D721Med (cell line): ENCODE results near the gene CYSLTR2.

Experiments used
- DNase-seq: peaks from one replicate; pipeline ENCODE4 v3.0.0; 2011; ENCODE audit warnings: low spot score; ENCODE audit not compliant: insufficient read length
- FAIRE-seq: peaks from 2 replicates; lab custom pipeline; 2011; peaks lifted over from hg19 to GRCh38; lab: Jason Lieb, UNC
- TF ChIP-seq, protein P1 (sequence below): IDR thresholded peaks from 2 replicates; pipeline ENCODE4 v1.5.1; 2012; ENCODE audit warnings: mild to moderate bottlenecking, control low read depth; ENCODE audit not compliant: insufficient read depth; ENCODE audit errors: missing control alignments

CYSLTR2 gene

DNA sequence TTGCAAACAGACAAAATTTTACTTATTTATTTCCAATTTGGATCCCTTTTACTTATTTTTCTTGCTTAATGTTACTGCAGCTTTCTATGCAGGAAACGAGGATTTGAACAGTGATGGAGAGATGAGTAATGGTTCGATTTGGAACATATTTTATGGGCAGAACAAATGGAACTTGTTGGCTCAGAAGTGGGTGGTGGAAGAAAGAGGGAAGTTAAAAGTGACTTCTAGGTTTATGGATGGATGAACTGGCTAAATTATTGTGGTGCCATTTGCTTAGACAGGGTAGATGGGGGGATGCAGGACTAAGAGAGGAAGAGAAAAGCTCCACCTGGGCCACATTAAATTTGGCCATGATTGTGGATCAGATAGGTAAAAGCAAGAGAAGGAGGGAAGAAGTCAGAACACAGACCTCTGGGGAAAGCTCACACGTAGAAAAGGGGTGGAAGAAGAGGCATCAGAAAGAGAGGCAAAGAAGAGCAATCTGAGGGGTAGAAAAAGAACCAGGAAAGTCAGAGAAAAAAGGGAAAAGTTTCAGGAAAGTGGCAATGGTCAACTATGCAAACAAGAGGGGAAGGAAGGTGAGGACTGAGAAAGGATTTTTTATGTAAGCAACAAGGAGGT lies 768 bp upstream of the CYSLTR2 start:
- TF ChIP-seq, protein P1, sequence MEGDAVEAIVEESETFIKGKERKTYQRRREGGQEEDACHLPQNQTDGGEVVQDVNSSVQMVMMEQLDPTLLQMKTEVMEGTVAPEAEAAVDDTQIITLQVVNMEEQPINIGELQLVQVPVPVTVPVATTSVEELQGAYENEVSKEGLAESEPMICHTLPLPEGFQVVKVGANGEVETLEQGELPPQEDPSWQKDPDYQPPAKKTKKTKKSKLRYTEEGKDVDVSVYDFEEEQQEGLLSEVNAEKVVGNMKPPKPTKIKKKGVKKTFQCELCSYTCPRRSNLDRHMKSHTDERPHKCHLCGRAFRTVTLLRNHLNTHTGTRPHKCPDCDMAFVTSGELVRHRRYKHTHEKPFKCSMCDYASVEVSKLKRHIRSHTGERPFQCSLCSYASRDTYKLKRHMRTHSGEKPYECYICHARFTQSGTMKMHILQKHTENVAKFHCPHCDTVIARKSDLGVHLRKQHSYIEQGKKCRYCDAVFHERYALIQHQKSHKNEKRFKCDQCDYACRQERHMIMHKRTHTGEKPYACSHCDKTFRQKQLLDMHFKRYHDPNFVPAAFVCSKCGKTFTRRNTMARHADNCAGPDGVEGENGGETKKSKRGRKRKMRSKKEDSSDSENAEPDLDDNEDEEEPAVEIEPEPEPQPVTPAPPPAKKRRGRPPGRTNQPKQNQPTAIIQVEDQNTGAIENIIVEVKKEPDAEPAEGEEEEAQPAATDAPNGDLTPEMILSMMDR, result no peak
- no peak for FAIRE-seq
- no peak for DNase-seq

DNA sequence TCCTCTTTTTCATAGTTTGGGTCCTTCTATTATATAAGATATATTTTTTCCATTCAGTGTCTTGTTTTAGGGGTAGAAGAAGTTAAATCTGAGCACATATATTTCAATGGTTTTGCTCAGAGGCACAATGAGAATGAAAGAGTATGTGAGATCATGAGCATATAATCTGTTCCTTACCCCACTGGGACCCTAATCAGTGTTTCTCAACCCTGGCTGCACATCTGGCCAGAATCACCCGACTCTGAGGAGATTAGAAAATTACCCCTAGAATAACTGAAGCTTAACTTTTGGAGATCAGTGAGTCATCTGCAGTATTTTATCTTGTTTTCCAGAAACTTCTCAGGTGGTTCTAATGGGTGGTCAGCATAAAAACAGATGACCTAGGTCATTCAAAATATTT lies 782 bp downstream of the CYSLTR2 start:
- no peak for DNase-seq
- FAIRE-seq, result no peak
- TF ChIP-seq, protein P1, result no peak

DNA sequence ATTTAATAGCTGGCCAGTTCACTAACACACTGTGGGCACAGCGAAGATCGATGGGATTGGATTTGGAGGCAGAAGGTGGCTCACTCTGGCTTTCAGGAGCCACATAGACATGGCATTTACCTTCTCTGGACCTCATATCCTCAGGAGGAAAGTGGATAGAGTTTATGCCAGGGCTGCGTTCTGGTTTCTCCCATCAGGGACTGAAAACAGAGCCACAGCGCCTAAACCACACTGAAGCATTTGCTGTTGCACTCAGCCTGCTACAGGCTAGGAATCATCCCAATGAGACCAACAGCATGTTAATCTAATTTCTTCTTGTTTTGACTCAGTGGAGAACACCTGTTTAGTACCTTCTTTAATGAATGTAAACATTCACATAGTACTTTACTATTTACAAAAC lies 1.6 kb downstream of the CYSLTR2 start:
- TF ChIP-seq, protein P1, result no peak
- DNase-seq, result no peak
- FAIRE-seq, result peak; percentile 70

DNA sequence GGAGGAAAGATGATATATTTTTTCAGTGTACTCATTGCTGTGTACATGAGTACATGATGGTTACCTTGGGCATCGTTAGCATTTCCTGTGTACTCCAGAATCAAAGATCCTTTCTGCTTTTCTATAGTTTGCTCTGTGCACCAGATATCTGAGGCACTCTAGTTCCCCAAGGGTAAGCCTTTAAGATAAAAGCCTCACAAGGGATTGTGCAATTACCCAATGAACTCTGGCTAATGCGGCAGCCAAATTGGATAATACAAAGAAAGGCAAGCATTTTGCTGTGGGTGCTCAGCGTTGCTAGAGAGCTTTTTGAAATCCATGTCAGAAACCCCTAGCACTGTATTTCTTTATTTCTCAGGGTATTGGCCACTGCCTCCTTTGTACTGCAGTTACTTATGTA lies 2.9 kb downstream of the CYSLTR2 start:
- FAIRE-seq, result peak; percentile 46
- DNase-seq, result no peak
- TF ChIP-seq, protein P1, result no peak

DNA sequence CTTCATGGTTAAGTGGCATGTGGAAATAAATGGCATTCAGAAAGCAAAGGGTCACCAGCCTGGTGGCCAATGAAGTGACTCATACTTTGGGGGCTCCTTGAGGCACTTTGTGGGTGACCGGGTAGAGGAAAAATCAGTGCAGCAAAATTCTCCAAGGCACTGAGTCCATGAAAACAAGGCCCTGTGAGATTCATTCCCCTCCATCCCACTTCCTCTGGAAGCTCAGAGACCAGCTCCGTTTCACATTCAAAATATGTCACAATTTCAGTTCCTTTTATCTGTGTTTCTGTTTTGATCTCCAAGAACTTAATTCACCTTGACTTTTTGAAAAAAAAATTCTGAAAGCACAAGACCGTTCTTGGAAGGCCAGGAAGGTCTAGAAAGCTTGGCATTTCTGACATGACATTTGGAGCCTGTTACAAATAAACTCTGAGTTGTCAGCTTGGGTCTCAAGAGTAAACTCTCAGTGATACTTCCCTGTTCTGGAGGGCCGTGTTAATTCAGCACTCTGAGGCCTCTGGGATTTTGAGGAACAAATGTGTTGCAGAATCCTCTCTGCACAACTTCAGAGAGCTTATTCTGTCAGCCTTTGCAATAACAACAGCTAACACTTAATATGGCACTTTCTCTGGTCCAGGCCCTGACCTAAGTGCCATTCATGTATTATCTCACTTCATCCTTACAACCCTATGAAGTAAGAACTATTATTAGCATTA lies 6.8 kb downstream of the CYSLTR2 start:
- TF ChIP-seq, protein P1, result no peak
- no peak for FAIRE-seq
- no peak for DNase-seq

DNA sequence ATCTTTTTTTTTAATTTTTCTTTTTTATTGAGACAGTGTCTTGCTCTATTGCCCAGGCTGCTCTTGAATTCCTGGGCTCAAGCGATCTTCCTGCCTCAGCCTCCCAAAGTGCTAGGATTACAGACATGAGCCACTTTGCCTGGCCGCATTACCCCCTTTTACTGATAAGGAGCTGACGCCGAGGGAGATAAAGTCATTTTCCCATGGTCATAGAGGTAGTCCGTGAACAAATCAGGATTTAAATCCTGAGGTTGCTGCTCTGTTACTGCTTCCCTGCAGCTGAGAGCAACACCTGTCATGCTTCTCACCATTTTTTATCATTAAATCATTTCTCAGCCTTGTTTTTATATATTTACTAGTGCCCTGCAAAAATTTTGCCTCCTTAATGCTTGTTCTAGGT lies 7.4 kb downstream of the CYSLTR2 start:
- DNase-seq, result no peak
- FAIRE-seq, result no peak
- TF ChIP-seq, protein P1, result no peak

DNA sequence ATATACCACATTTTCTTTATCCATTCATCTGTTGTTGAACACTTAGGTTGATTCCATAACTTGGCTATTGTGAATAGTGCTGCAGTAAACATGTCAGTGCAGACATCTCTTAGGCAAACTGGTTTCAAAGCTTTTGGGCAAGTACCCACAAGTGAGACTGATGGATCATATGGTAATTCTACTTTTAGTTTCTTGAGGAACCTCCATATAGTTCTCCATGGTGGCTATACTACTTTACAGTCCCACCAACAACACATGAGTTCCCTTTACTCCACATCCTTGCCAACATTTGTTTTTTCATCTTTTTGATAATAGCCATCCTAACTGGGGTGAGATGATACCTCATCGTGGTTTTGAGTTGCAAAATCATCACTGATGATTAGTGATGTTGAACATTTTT lies 8.5 kb downstream of the CYSLTR2 start:
- TF ChIP-seq, protein P1, result no peak
- DNase-seq (no peak), FAIRE-seq (peak; percentile 51)
